ENCODE measurements around the gene IRAK2.

DNA sequence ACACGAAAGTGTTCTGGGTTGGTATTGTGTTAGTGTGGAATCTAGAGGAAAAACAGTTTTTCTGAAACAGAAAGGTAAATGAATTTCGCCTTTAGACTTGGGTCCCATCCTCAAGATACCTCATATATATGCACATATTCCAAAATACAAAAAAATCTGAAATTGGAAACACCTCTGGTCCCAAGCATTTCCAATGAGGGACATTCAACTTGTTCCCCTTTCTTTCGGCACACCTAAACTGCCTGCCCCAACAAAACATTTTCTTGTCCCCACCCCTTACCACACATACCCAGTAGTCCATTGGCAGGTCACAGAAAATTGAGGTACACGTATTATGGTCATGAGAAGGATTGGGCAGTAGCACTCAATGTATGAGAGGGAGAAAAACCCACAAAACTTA is 9.1 kb upstream of the IRAK2 start:
- TF ChIP-seq EP300 (IDR thresholded peaks at IDR 0.05): no peak
- no peak for TF ChIP-seq POLR2A (IDR thresholded peaks at IDR 0.05)
- TF ChIP-seq, protein P1, sequence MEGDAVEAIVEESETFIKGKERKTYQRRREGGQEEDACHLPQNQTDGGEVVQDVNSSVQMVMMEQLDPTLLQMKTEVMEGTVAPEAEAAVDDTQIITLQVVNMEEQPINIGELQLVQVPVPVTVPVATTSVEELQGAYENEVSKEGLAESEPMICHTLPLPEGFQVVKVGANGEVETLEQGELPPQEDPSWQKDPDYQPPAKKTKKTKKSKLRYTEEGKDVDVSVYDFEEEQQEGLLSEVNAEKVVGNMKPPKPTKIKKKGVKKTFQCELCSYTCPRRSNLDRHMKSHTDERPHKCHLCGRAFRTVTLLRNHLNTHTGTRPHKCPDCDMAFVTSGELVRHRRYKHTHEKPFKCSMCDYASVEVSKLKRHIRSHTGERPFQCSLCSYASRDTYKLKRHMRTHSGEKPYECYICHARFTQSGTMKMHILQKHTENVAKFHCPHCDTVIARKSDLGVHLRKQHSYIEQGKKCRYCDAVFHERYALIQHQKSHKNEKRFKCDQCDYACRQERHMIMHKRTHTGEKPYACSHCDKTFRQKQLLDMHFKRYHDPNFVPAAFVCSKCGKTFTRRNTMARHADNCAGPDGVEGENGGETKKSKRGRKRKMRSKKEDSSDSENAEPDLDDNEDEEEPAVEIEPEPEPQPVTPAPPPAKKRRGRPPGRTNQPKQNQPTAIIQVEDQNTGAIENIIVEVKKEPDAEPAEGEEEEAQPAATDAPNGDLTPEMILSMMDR (IDR thresholded peaks at IDR 0.05): no peak
